ENCODE results near the gene PNPLA8. TPM values are rescaled to one million over a fixed set of nuclear protein-coding genes. Genes with fewer than 3 reads are reported as not detected.

PNPLA8 gene
- total RNA-seq, 4 donors from 2014 or later = 4.8 to 41.9 (median 18.5) TPM

DNA sequence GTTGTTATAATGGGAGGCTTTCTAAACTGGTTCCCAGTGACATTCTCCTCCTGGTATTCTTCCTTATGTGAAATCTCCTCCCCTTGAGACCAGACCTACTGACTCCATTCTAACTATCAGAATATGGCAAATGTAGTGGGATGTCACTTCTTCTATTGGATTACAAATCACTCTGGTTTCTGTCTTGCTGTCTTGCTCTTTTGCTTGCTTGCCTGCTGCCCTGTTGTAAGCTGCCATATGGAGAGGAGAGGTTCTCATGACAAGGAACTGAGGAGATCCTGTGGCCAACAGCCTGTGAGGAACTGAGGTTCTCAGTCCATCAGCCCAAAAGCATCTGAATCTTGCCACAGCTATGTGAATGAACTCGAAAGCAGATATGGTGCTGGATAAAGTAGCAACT lies 65.0 kb downstream of the PNPLA8 start:
- Histone ChIP-seq H3K36me3 (no peaks in the 10 kb centered on the region), H3K4me3 (no peak overlapping the region), H3K27ac (no peak overlapping the region), H3K27me3 (peaks cover 40% of the 10 kb centered on the region), H3K4me1 (peaks cover 0 to 8% (median 4%) of the 10 kb centered on the region in 4 donors), H3K9me3 (no peaks in the 10 kb centered on the region)
- in situ Hi-C loops (cut with MboI; ENCODE audit: low pct_ligation_motif_present in 1 of 4, low pct_unique_long_range_greater_than_20kb in 1 of 4, low sequenced_read_pairs in 3 of 4) (no loop called here), intact Hi-C loops (cut with DNase I; ENCODE audit: low total_unique reads) (no loop called here)
- no peak for TF ChIP-seq EP300 (IDR thresholded peaks at IDR 0.05; ENCODE audit: low read depth)
- TF ChIP-seq POLR2A (IDR thresholded peaks at IDR 0.05) = no peak
- DNase-seq = no peak
- WGBS, 2 donors (ENCODE audit: low coverage in 1 of 2) = 33 to 86% methylated on average over 1 of the region's 1 CpG

DNA sequence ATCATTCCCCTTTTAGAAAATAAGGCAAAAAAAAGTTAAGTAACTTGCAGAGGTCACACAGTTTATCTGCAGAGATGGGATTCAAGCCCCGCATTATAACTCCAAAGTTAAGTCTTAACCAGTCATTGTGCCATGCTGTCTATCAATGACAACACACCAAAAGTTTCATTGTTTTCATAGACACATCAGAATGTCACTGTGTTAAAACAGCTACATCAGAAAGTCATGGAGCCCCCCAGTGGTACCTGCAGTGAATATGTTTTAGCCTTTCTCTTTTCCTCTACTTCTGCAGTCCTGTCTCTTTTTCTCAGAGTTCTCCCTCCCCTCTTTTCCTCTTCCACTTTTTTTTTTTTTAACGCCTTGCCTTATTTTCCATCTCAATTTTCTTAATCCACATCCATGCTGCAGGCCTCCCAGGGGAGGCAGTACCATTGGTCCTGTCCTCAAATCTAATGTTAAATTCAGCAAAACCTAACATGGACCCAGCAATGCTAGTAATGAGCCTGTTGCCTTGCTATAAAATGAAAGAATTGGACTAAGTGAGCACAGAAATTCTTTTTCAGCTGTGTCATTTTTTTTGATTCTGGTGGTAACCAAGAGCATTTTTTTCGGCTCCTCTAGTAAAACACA lies 65.9 kb downstream of the PNPLA8 start:
- Histone ChIP-seq H3K27ac (no peak overlapping the region), H3K9me3 (no peaks in the 10 kb centered on the region), H3K4me1 (peaks cover 3 to 17% (median 12%) of the 10 kb centered on the region in 4 donors), H3K27me3 (peaks cover 49% of the 10 kb centered on the region), H3K36me3 (no peaks in the 10 kb centered on the region), H3K4me3 (no peak overlapping the region)
- DNase-seq = no peak
- no peak for TF ChIP-seq EP300 (IDR thresholded peaks at IDR 0.05; ENCODE audit: low read depth)
- TF ChIP-seq, protein P1, sequence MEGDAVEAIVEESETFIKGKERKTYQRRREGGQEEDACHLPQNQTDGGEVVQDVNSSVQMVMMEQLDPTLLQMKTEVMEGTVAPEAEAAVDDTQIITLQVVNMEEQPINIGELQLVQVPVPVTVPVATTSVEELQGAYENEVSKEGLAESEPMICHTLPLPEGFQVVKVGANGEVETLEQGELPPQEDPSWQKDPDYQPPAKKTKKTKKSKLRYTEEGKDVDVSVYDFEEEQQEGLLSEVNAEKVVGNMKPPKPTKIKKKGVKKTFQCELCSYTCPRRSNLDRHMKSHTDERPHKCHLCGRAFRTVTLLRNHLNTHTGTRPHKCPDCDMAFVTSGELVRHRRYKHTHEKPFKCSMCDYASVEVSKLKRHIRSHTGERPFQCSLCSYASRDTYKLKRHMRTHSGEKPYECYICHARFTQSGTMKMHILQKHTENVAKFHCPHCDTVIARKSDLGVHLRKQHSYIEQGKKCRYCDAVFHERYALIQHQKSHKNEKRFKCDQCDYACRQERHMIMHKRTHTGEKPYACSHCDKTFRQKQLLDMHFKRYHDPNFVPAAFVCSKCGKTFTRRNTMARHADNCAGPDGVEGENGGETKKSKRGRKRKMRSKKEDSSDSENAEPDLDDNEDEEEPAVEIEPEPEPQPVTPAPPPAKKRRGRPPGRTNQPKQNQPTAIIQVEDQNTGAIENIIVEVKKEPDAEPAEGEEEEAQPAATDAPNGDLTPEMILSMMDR (IDR thresholded peaks at IDR 0.05) = peak in 2 of 5 experiments; percentile 20 to 28
- TF ChIP-seq POLR2AphosphoS5 (IDR thresholded peaks at IDR 0.05) = no peak
- TF ChIP-seq POLR2A (IDR thresholded peaks at IDR 0.05) = no peak
- in situ Hi-C loops (cut with MboI; ENCODE audit: low pct_ligation_motif_present in 1 of 4, low pct_unique_long_range_greater_than_20kb in 1 of 4, low sequenced_read_pairs in 3 of 4) = no loop called here
- WGBS, 2 donors (ENCODE audit: low coverage in 1 of 2) = 66 to 69% methylated on average over 3 of the region's 3 CpGs
- intact Hi-C loops (cut with DNase I; ENCODE audit: low total_unique reads) = no loop called here

DNA sequence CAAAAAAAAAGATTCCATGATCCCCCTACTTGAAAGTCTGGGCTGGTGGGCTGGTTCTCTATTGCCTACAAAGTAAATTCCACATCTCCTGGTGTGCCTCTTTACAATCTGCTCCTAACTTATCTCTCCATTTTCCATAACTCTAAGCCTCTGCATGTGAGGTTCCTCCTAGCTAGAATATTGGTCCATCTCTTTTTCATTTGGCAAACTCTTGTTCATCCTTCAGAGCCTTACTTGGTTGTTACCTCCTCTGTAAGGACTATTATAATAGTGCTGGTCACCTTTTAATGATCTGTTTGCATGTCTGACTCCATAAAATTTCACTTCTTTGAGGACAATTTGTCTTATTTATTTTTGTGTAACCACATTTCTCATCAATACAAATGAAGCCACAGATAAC lies 68.1 kb downstream of the PNPLA8 start:
- Histone ChIP-seq H3K4me3 (no peak overlapping the region), H3K36me3 (no peaks in the 10 kb centered on the region), H3K9me3 (no peaks in the 10 kb centered on the region), H3K4me1 (peaks cover 3 to 22% (median 16%) of the 10 kb centered on the region in 4 donors), H3K27me3 (peaks cover 70% of the 10 kb centered on the region), H3K27ac (no peak overlapping the region)
- in situ Hi-C loops (cut with MboI; ENCODE audit: low pct_ligation_motif_present in 1 of 4, low pct_unique_long_range_greater_than_20kb in 1 of 4, low sequenced_read_pairs in 3 of 4) (no loop called here), intact Hi-C loops (cut with DNase I; ENCODE audit: low total_unique reads) (no loop called here)
- TF ChIP-seq EP300 (IDR thresholded peaks at IDR 0.05; ENCODE audit: low read depth) = no peak
- no peak for DNase-seq

DNA sequence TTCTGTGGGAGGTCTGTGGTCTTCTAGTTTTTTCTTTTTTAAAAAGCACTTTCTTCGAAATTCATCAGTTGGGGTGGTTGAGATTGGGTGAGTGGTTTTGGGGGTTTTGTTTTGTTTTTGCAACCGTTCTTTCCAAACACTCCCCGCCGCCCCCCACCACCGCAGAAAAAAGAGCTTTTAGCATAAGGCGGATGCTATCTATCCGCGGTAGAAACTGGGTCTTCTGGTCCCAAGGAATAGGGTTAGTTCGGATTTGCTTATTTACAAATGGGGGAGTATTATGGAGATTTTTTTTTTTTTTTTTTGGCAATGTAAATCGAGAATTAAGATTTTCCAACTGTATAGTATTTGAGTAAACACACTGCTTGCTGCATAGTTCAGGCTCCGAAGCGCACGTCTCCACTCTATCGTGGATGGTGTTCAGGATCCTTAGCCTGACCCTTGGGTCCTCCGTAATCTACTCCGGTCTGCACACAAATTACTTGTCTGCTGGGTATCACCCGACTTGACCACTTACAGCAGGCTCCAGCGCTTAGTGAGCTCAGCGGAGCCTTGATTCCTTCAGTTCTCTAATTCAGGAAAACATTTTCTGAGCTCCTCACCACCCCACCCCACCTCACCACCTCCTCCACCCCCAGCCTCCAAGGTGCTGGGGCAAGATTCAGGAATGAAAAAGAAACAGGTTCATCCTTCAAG lies 68.9 kb downstream of the PNPLA8 start:
- no peaks in the 10 kb centered on the region for H3K9me3 ChIP-seq
- H3K36me3 ChIP-seq = no peaks in the 10 kb centered on the region
- peaks cover 73% of the 10 kb centered on the region for H3K27me3 ChIP-seq
- H3K4me3 ChIP-seq = peak overlapping the region in 2 of 4 donors; percentile 34 to 50
- intact Hi-C loops (cut with DNase I; ENCODE audit: low total_unique reads) (no loop called here), in situ Hi-C loops (cut with MboI; ENCODE audit: low pct_ligation_motif_present in 1 of 4, low pct_unique_long_range_greater_than_20kb in 1 of 4, low sequenced_read_pairs in 3 of 4) (no loop called here)
- no peak for DNase-seq
- peaks cover 3 to 22% (median 16%) of the 10 kb centered on the region in 4 donors for H3K4me1 ChIP-seq
- H3K27ac ChIP-seq = no peak overlapping the region
- TF ChIP-seq POLR2A (IDR thresholded peaks at IDR 0.05) = no peak
- no peak for TF ChIP-seq EP300 (IDR thresholded peaks at IDR 0.05; ENCODE audit: low read depth)
- no peak for TF ChIP-seq POLR2AphosphoS5 (IDR thresholded peaks at IDR 0.05)
- TF ChIP-seq, protein P1 (IDR thresholded peaks at IDR 0.05) = no peak
- 22 to 30% methylated on average over 19 of the region's 19 CpGs for WGBS, 2 donors (ENCODE audit: low coverage in 1 of 2)

DNA sequence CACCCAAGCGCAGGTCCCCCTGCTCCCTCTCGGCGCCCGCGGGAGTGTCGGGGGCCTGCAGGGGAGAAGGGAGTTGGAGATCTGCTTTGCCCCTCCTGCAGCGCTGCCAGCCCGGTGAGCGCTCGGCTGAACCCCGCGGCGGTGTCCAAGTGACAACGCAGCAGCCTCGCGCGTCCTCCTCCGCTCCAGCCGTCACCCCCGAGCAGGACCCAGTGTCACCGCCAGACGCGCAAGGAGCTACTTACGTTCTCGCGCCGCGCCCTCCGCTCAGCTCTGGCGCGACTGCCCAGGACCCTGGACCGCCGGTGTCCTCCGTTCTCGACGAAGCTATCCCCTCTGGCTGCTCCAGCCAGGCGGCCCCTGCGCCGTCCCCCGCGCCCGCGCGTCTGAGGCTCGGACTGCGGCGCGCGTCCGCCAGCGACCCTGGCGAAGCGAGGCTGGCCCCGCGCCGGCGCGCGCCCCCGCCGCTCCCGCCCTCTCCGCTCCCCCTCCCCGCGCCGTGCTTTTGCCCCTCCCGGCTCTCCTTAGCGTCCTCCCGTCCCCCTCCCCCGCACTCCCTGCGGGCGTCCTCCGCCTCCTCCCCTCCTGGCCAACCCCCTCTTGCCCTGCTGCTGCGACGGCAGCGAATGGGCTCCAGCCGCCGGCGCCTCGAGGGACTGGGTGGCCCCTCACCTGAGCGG lies 69.8 kb downstream of the PNPLA8 start, which contains the start of gene NRCAM:
Gene NRCAM, minus strand, starts transcription at position 439 of the 680 bp plus-strand sequence. CDS start 216,372 bp downstream, outside the sequence.
- peak; percentile 15 for DNase-seq
- Histone ChIP-seq H3K36me3 (no peaks in the 10 kb centered on the region), H3K4me1 (peaks cover 3 to 22% (median 16%) of the 10 kb centered on the region in 4 donors), H3K27me3 (peaks cover 76% of the 10 kb centered on the region), H3K9me3 (no peaks in the 10 kb centered on the region), H3K27ac (no peak within 1 kb of the TSS), H3K4me3 (peak within 1 kb of the TSS in 3 of 4 donors; percentile 23 to 50 (median 34))
- intact Hi-C loops (cut with DNase I; ENCODE audit: low total_unique reads) (no loop called here), in situ Hi-C loops (cut with MboI; ENCODE audit: low pct_ligation_motif_present in 1 of 4, low pct_unique_long_range_greater_than_20kb in 1 of 4, low sequenced_read_pairs in 3 of 4) (no loop called here)
- WGBS, 2 donors (ENCODE audit: low coverage in 1 of 2) = 2% methylated on average over 11 of the region's 81 CpGs; no CpG with 5 or more reads in 1 of the 2 donors
- TF ChIP-seq EP300 (IDR thresholded peaks at IDR 0.05; ENCODE audit: low read depth) (no peak), POLR2A (IDR thresholded peaks at IDR 0.05) (no peak), POLR2AphosphoS5 (IDR thresholded peaks at IDR 0.05) (no peak)
- TF ChIP-seq, protein P1 (IDR thresholded peaks at IDR 0.05) = no peak

Measured in transverse colon (tissue), 4 donors.